ENCODE data around the gene ZNF592. TPM values are rescaled to one million over a fixed set of nuclear protein-coding genes. Genes with fewer than 3 reads are reported as not detected.

The ZNF592 gene
- total and polyA plus RNA-seq, 9 of the 15 experiments (the other 6 are each of a cell fraction or from before 2014, with no cell fraction given): 0.88 to 23.8 (median 7.4) TPM

DNA sequence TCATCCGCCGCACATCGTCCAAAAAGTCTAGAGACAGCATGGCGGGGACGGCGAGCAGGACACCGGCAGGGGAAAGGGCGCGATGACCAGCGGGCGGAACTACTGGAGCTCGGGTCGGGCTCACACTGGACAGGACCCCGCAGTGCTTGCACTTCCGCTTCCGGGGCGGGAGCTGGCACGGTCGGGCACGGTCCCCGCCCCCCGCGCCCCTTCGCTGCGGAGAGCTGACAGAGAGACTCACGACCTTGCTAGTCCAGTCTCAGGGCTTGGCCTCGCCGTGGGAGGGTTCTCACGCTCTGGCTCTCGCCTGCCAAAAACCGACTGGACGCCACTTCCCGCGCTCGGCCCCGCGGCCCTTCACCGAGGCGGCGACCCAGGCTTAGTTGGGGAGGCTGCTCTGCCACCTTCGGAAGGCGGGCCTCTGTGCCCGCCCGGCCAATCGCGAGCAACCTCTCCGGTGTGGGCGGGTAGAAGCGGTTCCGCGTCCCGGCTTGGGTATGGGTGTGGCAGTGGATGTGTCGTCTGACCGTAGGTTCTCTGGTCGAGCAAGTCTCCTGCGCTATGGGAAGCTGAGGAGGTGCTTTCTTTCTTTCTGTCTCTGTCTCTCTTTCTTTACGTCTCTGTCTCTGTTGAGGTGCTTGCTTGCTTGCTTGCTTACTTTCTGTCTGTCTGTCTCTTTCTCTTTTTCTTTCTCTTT is 32.2 kb upstream of the ZNF592 start, which contains the start of gene SEC11A (continued):
- TF ChIP-seq, protein P1, sequence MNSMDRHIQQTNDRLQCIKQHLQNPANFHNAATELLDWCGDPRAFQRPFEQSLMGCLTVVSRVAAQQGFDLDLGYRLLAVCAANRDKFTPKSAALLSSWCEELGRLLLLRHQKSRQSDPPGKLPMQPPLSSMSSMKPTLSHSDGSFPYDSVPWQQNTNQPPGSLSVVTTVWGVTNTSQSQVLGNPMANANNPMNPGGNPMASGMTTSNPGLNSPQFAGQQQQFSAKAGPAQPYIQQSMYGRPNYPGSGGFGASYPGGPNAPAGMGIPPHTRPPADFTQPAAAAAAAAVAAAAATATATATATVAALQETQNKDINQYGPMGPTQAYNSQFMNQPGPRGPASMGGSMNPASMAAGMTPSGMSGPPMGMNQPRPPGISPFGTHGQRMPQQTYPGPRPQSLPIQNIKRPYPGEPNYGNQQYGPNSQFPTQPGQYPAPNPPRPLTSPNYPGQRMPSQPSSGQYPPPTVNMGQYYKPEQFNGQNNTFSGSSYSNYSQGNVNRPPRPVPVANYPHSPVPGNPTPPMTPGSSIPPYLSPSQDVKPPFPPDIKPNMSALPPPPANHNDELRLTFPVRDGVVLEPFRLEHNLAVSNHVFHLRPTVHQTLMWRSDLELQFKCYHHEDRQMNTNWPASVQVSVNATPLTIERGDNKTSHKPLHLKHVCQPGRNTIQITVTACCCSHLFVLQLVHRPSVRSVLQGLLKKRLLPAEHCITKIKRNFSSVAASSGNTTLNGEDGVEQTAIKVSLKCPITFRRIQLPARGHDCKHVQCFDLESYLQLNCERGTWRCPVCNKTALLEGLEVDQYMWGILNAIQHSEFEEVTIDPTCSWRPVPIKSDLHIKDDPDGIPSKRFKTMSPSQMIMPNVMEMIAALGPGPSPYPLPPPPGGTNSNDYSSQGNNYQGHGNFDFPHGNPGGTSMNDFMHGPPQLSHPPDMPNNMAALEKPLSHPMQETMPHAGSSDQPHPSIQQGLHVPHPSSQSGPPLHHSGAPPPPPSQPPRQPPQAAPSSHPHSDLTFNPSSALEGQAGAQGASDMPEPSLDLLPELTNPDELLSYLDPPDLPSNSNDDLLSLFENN (IDR thresholded peaks at IDR 0.05; ENCODE audit: low read depth in 2 of 2, low read length in 2 of 2): no peak
- TF ChIP-seq, protein P2, sequence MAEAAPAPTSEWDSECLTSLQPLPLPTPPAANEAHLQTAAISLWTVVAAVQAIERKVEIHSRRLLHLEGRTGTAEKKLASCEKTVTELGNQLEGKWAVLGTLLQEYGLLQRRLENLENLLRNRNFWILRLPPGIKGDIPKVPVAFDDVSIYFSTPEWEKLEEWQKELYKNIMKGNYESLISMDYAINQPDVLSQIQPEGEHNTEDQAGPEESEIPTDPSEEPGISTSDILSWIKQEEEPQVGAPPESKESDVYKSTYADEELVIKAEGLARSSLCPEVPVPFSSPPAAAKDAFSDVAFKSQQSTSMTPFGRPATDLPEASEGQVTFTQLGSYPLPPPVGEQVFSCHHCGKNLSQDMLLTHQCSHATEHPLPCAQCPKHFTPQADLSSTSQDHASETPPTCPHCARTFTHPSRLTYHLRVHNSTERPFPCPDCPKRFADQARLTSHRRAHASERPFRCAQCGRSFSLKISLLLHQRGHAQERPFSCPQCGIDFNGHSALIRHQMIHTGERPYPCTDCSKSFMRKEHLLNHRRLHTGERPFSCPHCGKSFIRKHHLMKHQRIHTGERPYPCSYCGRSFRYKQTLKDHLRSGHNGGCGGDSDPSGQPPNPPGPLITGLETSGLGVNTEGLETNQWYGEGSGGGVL (CRISPR knock-in tag; IDR thresholded peaks at IDR 0.05): no peak
- no peak for TF ChIP-seq NBN (IDR thresholded peaks at IDR 0.05; ENCODE audit: low read depth)
- TF ChIP-seq ASH1L (IDR thresholded peaks at IDR 0.05; ENCODE audit: borderline replicate concordance, low read depth, partially characterized antibody): peak; percentile 37
- TF ChIP-seq ARHGAP35 (IDR thresholded peaks at IDR 0.05; ENCODE audit: partially characterized antibody): peak; percentile 26
- TF ChIP-seq, protein P3, sequence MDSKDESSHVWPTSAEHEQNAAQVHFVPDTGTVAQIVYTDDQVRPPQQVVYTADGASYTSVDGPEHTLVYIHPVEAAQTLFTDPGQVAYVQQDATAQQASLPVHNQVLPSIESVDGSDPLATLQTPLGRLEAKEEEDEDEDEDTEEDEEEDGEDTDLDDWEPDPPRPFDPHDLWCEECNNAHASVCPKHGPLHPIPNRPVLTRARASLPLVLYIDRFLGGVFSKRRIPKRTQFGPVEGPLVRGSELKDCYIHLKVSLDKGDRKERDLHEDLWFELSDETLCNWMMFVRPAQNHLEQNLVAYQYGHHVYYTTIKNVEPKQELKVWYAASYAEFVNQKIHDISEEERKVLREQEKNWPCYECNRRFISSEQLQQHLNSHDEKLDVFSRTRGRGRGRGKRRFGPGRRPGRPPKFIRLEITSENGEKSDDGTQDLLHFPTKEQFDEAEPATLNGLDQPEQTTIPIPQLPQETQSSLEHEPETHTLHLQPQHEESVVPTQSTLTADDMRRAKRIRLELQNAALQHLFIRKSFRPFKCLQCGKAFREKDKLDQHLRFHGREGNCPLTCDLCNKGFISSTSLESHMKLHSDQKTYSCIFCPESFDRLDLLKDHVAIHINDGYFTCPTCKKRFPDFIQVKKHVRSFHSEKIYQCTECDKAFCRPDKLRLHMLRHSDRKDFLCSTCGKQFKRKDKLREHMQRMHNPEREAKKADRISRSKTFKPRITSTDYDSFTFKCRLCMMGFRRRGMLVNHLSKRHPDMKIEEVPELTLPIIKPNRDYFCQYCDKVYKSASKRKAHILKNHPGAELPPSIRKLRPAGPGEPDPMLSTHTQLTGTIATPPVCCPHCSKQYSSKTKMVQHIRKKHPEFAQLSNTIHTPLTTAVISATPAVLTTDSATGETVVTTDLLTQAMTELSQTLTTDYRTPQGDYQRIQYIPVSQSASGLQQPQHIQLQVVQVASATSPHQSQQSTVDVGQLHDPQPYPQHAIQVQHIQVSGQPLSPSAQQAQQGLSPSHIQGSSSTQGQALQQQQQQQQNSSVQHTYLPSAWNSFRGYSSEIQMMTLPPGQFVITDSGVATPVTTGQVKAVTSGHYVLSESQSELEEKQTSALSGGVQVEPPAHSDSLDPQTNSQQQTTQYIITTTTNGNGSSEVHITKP (IDR thresholded peaks at IDR 0.05; ENCODE audit: partially characterized antibody): peak; percentile 37

Data from K562 (cell line).